Measurements from ENCODE around the gene STAT5A. TPM values are rescaled to one million over a fixed set of nuclear protein-coding genes. Genes with fewer than 3 reads are reported as not detected.

The STAT5A gene
- total and polyA plus RNA-seq, 9 of the 15 experiments (the other 6 are each of a cell fraction or from before 2014, with no cell fraction given) = 79.9 to 415 (median 196) TPM

- TF ChIP-seq CEBPG (CRISPR knock-in tag; IDR thresholded peaks at IDR 0.05) (peak; percentile 98), CEBPG (tag; conservative IDR thresholded peaks at IDR 0.05 in 1 of 2, IDR thresholded peaks at IDR 0.05 in 1 of 2) (peak; percentile 97 to 99), PYGO2 (tag; IDR thresholded peaks at IDR 0.05) (no peak), ZNF583 (CRISPR knock-in tag; IDR thresholded peaks at IDR 0.05) (no peak), SOX6 (IDR thresholded peaks at IDR 0.05) (no peak), CTBP1 (IDR thresholded peaks at IDR 0.05; ENCODE audit: borderline replicate concordance) (no peak), KDM5B (IDR thresholded peaks at IDR 0.05; ENCODE audit: insufficient replicate concordance, low read depth, low read length) (peak; percentile 23), CBFA2T2 (conservative IDR thresholded peaks at IDR 0.05) (0 out of 2 replicates have a peak, but pooled peaks have one; percentile 27), IFI16 (CRISPR knock-in tag; IDR thresholded peaks at IDR 0.05) (no peak), MNT (conservative IDR thresholded peaks at IDR 0.05) (peak; percentile 75 to 83), NR4A1 (CRISPR knock-in tag; IDR thresholded peaks at IDR 0.05) (no peak), NR4A1 (tag; IDR thresholded peaks at IDR 0.05) (no peak; the same call in 1 of the 2 replicates), HDAC6 (IDR thresholded peaks at IDR 0.05; ENCODE audit: low read depth, low read length) (no peak), CHAMP1 (IDR thresholded peaks at IDR 0.05) (no peak), MTA3 (IDR thresholded peaks at IDR 0.05; ENCODE audit: borderline replicate concordance) (0 out of 2 replicates have a peak, but pooled peaks have one; percentile 31), SIN3A (IDR thresholded peaks at IDR 0.05; ENCODE audit: borderline replicate concordance in 2 of 2, control insufficient read depth in 1 of 2, low read depth in 2 of 2, low read length in 2 of 2) (peak; percentile 39 to 50; a peak in 2 of 4 replicates), FOXK1 (CRISPR knock-in tag; IDR thresholded peaks at IDR 0.05; ENCODE audit: borderline replicate concordance) (no peak), RNF2 (IDR thresholded peaks at IDR 0.05) (peak; percentile 80), CHD2 (IDR thresholded peaks at IDR 0.05; ENCODE audit: low read depth, low read length) (no peak; the same call in 1 of the 2 replicates), FOXJ3 (CRISPR knock-in tag; IDR thresholded peaks at IDR 0.05) (no peak), SUPT5H (IDR thresholded peaks at IDR 0.05) (peak; percentile 76), FOXP1 (CRISPR knock-in tag; IDR thresholded peaks at IDR 0.05) (no peak)
Measured at GRCh38 chr17:42311240-42312034, 23.1 kb downstream of the STAT5A start (continued).

Data from K562 (cell line).